Measurements from ENCODE around the gene GLT1D1.
"Not testable (repeated sequence)": the region's sequence is repeated elsewhere in the genome, so short reads cannot be mapped to it uniquely, and the experiment has no call there.

Gene GLT1D1

DNA sequence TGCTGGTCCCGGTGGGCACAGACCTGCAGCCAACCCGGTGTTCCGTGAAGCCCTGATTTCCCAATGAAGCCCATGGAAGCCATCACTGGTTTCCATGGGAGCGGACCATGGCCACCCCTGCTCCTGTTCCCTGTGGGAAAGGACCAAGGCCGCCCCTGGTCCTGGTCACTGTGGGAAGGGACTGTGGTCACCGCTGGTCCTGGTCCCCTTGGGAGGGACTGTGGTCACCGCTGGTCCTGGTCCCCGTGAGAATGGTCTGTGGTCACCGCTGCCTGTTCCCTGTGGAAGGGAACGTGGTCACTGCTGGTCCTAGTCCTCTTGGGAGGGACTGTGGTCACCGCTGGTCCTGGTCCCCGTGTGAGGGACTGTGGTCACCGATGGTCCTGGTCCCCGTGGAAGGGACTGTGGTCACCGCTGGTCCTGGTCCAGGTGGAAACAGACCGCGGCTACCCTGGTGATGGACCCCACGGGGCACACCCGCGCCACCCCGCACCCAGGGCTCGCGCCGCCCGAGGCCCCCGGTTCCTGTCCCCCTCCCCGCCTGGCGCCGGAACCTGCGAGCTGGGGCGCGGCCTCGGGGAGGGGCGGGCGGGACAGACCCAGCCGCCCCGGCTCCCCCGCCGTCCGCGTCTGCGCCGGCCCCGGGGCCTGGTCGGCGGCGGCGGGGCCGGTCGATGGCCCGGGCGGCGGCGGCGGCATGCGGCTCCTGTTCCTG is at the start of gene GLT1D1:
GLT1D1 (plus strand) TSS at position 594 of the 715 bp plus-strand sequence; CDS start at position 698, 104 bp downstream.
- no peak for DNase-seq (ENCODE audit: low read depth, low spot score)

DNA sequence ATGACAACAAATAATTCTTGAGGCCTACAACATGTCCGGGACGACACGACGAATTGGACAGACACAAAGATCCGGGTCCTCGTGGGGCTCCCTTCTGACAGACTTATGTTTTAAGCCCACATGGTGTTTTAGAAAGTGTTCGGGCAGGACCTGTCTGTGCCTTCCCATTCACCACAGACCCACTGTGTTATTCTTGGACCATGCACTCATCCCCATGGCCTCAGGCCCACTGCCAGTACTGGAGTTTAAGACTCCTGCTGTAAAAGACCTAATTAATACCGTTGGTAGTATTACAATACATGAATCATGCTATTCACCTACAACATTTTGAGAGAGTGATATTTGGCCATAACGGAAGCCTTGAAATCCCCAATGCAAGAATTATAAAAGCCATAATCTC is 49.5 kb upstream of the GLT1D1 start:
- no peak for DNase-seq (ENCODE audit: low read depth, low spot score)

DNA sequence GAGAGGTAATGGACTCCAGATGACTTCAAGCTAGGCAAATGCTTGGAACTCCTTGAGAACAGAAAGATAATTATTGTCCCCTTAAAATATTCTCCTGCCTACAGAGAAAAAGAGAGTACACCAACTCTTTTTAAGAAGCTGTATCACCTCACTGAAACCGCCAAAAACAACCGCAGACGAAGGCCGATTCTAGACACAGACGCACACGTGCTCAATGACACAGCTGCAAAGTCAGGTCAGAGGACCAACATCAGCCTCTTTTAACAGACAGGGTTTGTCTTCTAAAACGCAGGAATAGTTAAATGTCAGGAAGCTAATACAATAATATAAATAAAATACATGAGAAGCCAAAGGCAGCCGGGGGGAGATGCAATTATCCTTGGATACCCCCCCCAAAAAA is 48.5 kb upstream of the GLT1D1 start:
- no peak for DNase-seq (ENCODE audit: low read depth, low spot score)

DNA sequence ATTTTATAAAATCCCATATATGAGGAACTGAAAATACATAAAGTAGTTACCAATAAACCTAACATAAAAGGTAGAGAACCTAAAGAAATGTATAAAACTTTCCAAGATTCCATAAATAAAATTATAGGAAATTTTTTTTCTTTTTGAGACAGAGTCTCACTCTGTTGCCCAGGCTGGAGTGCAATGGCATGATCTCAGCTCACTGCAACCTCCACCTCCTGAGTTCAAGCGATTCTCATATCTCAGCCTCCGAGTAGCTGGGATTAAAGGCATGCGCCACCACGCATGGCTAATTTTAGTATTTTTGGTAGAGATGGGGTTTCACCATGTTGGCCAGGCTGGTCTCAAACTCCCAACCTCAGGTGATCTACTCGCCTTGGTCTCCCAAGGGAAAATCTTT is 47.9 kb upstream of the GLT1D1 start:
- DNase-seq (ENCODE audit: low read depth, low spot score): not testable (repeated sequence)

DNA sequence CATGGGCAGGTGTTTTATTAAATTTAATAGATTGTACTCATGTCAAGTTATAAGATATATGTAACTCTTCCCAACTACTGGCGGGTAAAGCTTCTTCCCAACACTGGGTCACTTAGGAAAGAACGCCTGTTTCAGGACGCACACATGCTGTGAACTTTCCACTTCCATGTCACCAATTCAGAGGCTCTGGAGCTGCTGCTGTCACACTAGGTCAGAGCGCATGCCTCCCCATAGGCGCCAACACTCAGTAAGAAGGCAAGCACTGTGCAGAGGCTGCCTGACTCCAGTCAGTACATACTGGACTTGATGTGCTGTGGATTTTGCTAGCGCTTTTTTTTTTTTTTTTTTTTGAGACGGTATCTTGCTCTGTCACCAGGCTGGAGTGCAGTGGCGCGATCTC is 46.7 kb upstream of the GLT1D1 start:
- no peak for DNase-seq (ENCODE audit: low read depth, low spot score)

DNA sequence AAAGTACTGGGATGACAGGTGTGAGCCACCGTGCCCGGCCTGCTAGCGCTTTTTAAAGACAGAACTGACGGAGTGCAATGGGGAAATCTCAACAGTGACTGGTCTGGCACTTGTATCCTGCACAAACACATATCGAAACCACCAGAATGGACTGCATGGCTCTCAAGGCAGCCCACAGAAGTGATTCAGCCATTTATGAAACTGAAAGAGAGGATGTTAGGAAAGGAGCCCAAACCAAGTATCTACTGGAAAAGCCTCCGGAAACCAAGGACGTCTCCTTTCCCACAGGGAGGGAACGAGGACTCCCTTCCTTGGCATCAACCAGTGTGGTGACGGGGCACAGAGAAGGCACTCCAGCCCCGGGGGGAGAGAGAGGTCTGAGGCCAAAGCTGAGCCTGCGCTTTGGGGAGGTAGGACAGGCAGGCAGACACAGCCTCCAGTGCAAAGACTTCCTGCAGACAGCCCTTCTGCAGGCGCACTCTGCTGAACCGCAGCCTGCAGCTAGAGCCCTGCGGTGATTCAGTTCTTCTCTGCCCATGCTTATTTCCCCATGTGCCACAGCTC is 46.0 kb upstream of the GLT1D1 start:
- DNase-seq (ENCODE audit: low read depth, low spot score): no peak

DNA sequence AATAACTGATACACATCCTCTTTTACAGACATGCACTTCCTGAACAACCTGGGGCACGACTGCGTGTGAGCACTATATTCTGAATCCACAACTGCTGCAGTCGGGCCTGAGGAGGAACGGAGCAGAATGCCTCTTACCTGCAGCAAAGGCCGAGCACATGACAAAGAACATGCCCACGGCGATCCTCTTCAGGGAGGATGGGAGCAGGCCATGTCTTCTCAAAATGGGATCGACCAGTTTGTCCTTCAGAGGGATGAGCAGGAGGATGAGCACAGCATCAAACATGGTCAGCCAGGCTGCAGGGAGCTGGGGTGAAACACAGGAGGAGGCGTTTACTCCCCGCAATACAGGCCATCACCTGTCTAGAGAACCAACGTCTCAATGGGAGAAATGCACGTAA is 44.6 kb upstream of the GLT1D1 start:
- no peak for DNase-seq (ENCODE audit: low read depth, low spot score)

DNA sequence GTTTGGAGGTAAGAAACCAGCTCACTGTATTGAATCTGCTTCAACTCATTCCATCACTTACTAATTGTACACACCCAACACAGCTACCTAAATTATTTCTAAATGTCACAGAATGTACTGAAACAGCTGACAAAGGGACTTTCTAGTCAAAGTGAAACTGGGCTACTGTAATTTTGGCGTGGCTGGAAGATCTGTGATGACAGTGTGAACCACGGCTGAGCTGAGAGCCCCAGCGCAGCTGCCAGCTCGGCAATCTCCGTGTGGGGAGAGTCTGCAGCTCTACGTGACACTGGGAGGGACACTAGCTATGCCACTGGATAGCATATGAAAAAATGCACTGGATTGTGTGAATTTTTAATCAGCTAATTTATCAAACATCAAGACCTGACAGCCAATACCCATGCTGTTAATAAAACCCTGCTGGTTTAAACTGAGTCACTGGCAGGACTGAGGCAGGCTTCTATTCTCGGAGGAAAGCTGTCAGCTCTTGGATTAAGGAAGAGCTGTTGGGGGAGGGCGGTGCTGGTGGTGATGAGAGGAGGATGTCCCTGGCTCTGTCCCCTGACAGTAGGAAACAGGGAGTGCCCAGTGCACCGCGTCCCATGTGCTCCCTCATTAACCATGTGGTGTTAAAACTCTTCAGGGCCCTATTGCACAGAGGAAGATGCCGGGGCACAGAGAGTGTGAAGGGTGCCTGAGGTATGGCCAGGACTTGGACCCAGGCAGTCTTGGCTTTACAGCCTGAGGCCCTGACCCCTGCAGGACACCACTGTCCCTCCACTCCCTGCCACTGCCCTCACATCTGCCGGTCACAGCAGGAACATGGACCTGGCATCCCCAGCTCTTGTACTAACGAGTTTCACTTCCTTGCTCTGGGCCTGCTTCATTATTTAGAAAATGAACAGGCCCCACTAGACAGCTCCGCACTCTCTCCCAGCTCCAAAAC is 42.8 kb upstream of the GLT1D1 start:
- no peak for DNase-seq (ENCODE audit: low read depth, low spot score)

DNA sequence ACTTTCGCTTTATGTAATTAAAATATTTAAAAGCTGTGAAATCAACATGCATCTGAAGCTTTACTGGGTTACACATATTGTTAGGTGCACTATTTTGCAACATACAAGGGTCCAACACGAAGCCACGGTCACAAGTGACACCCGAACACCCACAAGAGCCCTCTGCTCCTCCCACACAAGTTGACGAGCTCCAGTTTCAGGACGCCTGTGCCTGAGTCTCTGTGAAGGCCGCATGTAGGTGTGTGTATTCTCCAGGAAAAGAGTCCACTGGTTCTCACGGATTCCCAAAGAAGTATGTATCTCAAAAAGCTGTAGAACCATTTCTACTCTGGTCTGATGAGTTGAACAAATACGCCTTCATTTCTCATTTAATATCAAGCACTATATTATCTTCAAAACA is 41.5 kb upstream of the GLT1D1 start:
- no peak for DNase-seq (ENCODE audit: low read depth, low spot score)

DNA sequence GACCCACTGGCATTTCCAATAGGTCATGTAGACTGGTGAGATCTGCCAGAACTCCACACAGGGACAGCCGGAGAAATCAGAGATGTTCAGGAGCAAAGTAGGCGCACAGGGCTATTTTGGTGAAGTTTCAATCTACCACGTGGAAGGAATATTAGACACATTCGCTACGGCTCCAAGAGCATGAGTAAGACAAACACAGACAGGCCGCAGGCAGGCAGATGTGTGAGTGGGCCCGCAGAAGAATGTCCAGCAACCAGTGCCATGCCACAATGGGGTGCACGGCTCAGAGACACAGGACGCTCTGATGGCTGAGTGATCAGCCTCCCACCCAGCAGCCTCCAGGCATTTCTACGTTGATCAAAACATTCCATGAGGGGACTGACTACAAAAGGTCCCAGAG is 39.9 kb upstream of the GLT1D1 start:
- DNase-seq (ENCODE audit: low read depth, low spot score): no peak

DNA sequence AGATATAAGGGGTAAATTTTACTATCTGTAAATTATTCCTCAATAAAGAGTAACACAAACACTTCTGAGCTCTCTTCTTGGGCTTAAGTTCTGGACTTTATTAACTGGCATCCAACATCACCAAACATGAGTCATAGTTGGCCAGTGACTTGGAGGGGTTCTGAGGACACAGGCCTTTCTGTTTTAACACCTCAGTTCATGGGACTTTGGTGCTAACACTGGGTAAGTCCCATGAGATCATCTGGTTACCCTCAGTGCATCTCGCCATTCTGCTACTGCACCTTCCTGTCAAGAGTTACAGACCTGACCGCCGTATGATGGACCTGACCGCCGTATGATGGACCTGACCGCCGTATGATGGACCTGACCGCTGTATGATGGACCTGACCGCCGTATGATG is 39.4 kb upstream of the GLT1D1 start:
- no peak for DNase-seq (ENCODE audit: low read depth, low spot score)

DNA sequence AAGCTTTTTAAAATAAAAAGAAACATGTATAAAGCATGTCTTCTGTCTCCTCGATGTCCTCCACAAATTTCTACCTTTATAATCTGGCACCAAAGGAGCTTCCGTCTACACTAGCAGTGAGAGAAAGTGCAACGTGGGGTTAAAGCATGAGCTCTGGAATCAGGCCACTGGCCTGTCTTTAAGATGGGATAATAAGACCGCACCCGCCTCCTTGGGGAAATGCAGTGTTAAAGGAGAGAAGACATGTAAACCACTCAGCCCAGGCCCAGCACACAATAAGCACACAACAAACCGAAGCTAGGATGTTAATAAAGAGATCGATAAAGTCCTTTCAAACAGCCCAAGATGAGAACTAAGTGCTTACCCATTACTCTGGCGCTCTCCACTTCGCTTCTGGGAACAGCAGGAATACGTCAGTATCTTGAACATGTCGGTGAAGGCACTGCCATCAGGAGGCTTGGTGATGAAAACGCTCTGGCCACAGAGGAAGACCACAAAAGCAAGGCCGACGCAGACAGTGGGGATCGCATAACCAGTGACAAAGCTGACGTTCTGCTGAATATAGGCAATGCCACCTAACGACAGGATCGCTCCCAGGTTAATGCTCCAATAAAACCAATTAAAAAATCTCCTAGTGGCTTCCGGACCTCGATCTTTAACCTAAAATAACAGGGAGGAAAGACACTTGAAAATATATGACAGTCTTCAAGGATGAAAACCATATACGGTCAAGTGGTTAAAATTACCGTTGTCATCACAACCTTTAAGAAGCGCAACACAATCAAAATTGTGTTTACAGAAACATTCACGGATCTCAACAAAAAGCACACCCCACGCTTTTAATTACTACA is 38.6 kb upstream of the GLT1D1 start:
- no peak for DNase-seq (ENCODE audit: low read depth, low spot score)

DNA sequence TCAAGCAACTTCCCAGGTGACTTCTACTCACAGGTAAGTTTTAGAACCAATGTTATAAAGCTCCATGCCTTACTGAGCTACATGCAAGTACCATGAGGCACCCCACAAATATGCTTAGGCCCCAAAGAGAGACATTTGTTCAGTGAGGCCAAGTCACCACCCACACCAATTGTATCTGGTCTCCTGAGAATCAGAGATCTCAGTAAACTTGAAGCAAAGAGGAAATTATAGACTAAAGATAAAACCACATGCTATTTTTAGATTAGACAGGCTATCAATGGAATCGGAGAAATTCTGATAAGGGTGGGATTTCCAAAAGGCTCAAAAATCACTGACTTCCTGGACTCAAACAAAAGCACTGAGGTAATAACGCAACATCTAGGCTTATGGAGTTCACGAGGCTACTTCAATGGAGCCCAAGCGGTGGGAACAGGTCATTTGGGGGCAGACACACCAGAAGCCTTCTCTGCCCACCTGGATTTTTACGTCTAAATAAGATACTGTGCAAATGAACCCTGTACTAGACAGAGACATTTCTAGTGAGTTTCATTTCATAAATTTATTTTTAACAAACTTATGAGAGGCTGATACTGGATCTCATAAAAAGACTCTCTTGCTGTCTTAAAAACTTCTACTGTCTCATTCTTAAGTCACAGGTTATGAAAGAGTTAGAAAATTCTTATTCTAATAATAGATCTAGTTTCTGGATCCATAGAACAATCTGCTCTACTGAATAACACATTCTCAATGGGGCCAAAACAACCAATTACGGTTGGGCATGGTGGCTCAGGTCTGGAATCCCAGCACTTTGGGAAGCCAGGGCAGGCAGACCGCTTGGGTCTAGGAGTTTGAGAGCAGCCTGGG is 37.3 kb upstream of the GLT1D1 start:
- no peak for DNase-seq (ENCODE audit: low read depth, low spot score)

DNA sequence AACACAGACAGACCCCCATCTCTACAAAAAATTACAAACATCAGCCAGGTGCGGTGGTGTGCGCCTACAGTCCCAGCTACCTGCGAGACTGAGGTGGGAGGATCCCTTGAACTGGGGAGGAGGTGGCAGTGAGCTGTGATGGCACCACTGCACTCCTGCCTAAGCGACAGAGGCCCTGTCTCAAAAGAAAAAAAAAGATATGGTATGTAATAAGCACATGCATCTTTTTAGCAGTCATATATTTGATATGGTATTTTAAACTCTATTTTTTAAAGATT is 36.7 kb upstream of the GLT1D1 start:
- DNase-seq (ENCODE audit: low read depth, low spot score): no peak

DNA sequence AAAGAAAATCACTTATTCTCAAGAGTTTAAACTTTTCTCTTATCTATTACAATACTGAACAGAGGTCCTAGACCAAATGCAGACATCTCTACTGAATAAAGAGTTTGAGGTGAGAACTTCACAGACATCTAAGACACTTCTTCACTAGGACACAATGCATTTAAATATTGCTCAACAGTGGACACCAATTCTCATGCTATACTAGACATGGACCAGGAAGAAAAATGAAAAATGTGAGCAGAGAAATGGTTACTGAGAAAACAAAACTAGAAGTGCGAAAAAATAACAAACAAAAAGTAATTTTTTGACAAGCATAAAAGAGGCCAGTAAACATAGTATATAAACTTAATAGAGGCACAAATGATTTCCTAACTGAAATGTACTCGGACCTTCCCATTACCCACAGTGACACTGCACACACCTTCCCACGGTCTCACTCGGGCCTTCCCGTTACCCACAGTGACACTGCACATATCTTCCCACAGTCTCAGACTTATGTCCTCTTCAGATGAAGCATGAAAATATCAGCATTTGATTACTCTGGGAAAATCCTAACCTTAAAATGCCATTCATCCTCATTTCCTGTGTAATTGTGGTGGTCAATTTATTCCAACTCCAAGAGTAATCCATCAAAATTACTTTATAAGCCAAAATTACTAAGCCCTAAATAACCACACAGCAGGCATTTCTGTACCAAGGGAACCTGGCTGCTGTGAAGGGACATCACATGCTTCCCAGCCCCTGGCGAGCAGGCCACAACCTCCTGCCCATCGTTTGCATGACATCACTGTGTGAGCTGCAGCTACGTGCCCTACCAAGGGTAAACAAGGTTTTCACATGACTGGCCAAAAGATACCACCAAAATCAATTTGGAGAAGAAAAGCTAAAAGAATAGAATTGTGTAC is 35.9 kb upstream of the GLT1D1 start:
- no peak for DNase-seq (ENCODE audit: low read depth, low spot score)

DNA sequence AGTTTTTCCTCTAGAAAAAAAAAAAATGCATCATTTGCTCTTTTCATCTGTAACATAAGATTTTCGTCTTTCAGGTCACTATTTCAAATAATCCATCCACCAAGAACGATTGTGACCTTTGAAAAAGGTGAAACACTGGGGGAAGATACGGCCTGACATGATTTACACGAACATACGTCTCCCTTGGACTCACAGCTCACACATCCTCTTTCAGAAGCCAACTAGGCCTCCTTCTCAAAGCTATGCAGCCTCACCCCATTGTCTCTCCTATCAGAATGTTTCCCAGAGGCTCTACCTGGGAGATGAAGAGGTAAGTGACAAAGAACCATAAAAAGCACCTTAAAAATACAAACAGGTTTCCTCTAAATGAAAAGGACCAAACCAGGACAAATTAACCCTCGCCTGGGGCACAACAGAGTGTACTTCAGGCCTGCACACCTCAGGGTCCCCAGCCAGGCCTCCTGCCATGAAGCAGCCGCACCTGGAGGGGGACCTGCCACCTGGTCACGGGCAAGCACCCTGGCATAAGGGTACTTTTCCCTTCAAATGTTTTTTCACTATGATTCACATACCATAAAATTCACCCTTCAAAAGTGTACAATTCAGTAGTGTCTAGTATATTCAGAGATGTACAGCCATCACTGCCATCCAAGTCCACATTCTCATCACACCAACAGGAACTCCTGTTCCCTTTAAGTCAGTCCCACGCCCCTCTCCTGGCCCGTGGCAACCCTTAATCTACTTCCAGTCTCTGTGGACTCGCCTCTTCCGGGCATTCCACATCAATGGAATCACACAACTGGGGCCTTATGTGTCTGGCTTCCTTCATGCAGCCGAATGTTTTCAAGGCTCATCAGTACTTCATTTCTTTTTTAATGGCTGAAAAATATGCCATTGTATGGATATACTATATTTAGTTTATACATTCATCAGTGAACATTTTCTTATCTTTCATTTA is 34.9 kb upstream of the GLT1D1 start:
- no peak for DNase-seq (ENCODE audit: low read depth, low spot score)

DNA sequence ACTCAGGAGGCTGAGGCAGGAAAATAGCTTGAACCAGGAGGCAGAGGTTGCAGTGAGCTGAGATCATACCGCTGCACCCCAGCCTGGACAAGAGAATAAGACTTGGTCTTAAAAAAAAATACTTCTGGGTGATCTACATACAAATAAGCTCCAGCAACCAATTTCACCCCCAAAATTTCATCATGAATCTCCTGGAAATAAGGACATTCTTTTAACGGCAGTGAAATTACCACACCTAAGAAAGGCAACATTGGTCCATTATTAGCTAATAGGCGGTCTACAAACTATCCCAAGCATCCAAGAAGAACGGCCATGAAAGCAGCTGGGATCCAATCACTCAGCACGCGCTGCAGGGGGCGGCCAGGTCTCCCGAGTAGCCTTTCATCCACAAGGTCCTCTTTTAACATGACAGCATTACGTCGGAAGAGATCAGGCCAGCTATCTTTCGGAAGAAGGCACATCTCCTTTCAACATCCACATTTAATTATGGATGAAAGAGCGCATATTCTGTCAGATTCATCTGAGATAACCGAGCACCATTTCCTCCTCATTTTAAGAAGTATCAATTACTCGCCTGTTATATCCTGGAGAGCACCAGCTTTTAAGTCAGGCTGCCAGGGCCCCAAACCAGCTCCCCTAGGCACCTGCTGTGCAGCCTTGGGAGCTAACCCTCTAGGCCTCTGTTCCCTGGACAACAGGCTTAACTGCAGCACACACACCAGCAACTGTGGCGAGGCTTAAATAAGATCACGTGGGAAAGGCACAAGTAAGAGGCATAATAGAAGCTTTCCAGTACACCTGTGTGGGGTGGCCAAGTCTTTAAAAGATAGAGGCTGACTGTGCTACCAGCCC is 33.8 kb upstream of the GLT1D1 start:
- DNase-seq (ENCODE audit: low read depth, low spot score): no peak

DNA sequence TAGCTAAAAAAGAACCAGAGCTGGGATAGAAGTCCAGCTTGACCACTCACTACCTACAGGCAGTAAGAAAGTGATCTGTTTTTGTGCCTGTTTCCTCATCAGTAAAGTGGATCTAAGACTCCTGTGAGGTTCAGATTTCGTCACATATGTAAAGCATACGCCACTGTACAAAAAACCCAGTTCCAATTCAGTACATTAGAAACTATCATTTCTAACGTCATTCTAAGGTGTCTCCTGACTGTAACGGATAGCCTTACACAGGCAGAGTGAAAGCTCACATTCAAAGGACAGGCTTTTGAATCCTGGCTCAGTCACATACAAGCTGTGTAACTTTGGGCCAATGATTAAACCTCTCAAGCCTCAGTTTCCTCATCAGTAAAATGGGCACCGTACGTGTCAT is 33.0 kb upstream of the GLT1D1 start:
- DNase-seq (ENCODE audit: low read depth, low spot score): no peak
